Measurements from ENCODE around the gene MST1. TPM values are rescaled to one million over a fixed set of nuclear protein-coding genes. Genes with fewer than 3 reads are reported as not detected.

The MST1 gene
- total RNA-seq, 1 donor from 2014 or later, result 10.8 TPM

DNA sequence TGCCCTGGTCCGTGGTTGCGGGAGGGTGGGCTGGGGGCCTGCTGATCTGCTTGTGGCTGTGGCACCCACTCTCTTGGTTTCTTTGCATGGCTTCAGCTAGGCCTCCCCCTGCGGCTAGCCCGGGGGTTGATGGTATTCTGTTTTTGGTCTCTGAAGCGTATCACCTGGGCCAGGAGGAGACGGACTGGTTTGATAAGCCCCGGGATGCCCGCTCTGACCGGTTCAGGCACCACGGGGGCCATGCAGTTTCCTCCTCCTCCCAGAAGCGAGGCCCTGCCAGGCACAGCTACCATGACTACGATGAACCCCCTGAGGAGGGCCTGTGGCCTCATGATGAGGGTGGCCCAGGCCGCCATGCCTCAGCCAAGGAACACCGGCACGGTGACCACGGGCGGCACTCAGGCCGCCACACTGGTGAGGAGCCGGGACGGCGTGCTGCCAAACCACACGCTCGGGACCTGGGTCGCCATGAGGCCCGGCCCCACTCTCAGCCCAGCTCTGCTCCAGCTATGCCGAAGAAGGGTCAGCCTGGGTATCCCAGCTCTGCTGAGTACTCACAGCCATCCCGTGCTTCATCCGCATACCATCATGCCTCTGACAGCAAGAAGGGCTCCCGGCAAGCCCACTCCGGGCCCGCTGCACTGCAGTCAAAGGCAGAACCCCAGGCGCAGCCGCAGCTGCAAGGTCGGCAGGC is 26.4 kb downstream of the MST1 start:
- Histone ChIP-seq H3K9me3 (no peaks in the 10 kb centered on the region), H3K27ac (no peak overlapping the region), H3K36me3 (no peaks in the 10 kb centered on the region), H3K27me3 (no peaks in the 10 kb centered on the region), H3K4me3 (no peak overlapping the region), H3K4me1 (no peaks in the 10 kb centered on the region)
- TF ChIP-seq, protein P1, sequence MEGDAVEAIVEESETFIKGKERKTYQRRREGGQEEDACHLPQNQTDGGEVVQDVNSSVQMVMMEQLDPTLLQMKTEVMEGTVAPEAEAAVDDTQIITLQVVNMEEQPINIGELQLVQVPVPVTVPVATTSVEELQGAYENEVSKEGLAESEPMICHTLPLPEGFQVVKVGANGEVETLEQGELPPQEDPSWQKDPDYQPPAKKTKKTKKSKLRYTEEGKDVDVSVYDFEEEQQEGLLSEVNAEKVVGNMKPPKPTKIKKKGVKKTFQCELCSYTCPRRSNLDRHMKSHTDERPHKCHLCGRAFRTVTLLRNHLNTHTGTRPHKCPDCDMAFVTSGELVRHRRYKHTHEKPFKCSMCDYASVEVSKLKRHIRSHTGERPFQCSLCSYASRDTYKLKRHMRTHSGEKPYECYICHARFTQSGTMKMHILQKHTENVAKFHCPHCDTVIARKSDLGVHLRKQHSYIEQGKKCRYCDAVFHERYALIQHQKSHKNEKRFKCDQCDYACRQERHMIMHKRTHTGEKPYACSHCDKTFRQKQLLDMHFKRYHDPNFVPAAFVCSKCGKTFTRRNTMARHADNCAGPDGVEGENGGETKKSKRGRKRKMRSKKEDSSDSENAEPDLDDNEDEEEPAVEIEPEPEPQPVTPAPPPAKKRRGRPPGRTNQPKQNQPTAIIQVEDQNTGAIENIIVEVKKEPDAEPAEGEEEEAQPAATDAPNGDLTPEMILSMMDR (IDR thresholded peaks at IDR 0.05), result no peak
- no peak for TF ChIP-seq POLR2AphosphoS5 (IDR thresholded peaks at IDR 0.05; ENCODE audit: insufficient read depth in 1 of 2, low read depth in 1 of 2)
- no peak for TF ChIP-seq POLR2A (IDR thresholded peaks at IDR 0.05)
- intact Hi-C loops (cut with DNase I), result no loop called here
- no peak for DNase-seq (ENCODE audit: extremely low spot score in 2 of 2)

DNA sequence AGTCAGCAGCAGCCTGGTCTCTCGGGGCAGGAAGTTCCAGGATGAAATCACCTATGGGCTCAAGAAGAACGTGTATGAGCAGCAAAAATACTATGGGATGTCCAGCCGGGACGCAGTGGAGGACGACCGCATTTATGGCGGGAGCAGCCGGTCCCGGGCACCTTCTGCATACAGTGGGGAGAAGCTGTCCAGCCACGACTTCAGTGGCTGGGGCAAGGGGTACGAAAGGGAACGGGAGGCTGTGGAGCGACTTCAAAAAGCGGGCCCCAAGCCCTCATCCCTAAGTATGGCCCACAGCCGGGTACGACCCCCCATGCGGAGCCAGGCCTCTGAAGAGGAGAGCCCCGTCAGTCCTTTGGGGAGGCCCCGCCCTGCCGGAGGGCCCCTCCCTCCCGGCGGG is 27.3 kb downstream of the MST1 start:
- no peaks in the 10 kb centered on the region for H3K27me3 ChIP-seq

DNA sequence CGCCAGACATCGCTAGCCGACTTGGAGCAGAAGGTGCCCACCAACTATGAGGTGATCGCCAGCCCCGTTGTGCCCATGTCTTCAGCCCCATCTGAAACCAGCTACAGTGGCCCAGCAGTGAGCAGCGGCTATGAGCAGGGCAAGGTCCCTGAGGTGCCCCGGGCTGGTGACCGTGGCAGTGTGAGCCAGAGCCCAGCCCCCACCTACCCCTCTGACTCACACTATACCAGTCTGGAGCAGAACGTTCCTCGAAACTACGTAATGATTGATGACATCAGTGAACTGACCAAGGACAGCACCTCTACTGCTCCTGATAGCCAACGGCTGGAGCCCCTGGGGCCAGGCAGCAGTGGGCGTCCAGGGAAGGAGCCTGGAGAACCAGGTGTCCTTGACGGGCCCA is 28.0 kb downstream of the MST1 start:
- Histone ChIP-seq H3K36me3 (no peaks in the 10 kb centered on the region), H3K27ac (no peak overlapping the region), H3K9me3 (no peaks in the 10 kb centered on the region), H3K4me1 (no peaks in the 10 kb centered on the region), H3K27me3 (no peaks in the 10 kb centered on the region), H3K4me3 (no peak overlapping the region)
- TF ChIP-seq POLR2AphosphoS5 (IDR thresholded peaks at IDR 0.05; ENCODE audit: insufficient read depth in 1 of 2, low read depth in 1 of 2), result no peak
- no peak for TF ChIP-seq POLR2A (IDR thresholded peaks at IDR 0.05)
- TF ChIP-seq, protein P1 (IDR thresholded peaks at IDR 0.05), result no peak
- no peak for DNase-seq (ENCODE audit: extremely low spot score in 2 of 2)
- intact Hi-C loops (cut with DNase I), result no loop called here

More for the DNA sequence above, 27.3 kb downstream of the MST1 start:
- H3K36me3 ChIP-seq, result no peaks in the 10 kb centered on the region
- intact Hi-C loops (cut with DNase I), result no loop called here
- no peaks in the 10 kb centered on the region for H3K9me3 ChIP-seq
- no peak overlapping the region for H3K27ac ChIP-seq
- TF ChIP-seq, protein P1 (IDR thresholded peaks at IDR 0.05), result no peak
- no peak for TF ChIP-seq POLR2A (IDR thresholded peaks at IDR 0.05)
- no peak for TF ChIP-seq POLR2AphosphoS5 (IDR thresholded peaks at IDR 0.05; ENCODE audit: insufficient read depth in 1 of 2, low read depth in 1 of 2)
- DNase-seq (ENCODE audit: extremely low spot score in 2 of 2), result no peak
- H3K4me1 ChIP-seq, result no peaks in the 10 kb centered on the region
- no peak overlapping the region for H3K4me3 ChIP-seq

DNA sequence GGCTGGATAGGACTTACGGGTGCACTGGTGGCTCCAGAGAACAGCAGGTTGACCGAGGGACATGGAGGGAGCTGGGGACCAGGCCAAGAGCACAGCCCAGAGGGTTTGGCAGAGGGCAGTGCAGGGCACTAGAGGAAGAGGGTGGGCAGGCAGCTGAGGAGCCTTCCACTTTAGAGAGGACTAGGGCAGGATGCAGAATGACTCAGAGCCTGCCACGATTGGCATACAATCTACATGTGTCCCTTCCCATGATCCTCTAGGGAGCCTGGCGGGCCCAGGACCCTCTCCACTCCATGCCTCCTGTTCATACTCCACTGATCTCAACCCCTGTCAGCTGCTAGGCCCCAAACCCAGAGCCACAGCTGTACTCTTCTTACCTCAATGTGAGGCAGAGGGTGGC is 29.5 kb downstream of the MST1 start:
- intact Hi-C loops (cut with DNase I), result no loop called here
- Histone ChIP-seq H3K36me3 (no peaks in the 10 kb centered on the region), H3K4me3 (no peak overlapping the region), H3K4me1 (no peaks in the 10 kb centered on the region), H3K9me3 (no peaks in the 10 kb centered on the region), H3K27me3 (no peaks in the 10 kb centered on the region), H3K27ac (no peak overlapping the region)
- TF ChIP-seq POLR2A (IDR thresholded peaks at IDR 0.05), result no peak
- TF ChIP-seq POLR2AphosphoS5 (IDR thresholded peaks at IDR 0.05; ENCODE audit: insufficient read depth in 1 of 2, low read depth in 1 of 2), result no peak
- TF ChIP-seq, protein P1 (IDR thresholded peaks at IDR 0.05), result no peak
- no peak for DNase-seq (ENCODE audit: extremely low spot score in 2 of 2)

DNA sequence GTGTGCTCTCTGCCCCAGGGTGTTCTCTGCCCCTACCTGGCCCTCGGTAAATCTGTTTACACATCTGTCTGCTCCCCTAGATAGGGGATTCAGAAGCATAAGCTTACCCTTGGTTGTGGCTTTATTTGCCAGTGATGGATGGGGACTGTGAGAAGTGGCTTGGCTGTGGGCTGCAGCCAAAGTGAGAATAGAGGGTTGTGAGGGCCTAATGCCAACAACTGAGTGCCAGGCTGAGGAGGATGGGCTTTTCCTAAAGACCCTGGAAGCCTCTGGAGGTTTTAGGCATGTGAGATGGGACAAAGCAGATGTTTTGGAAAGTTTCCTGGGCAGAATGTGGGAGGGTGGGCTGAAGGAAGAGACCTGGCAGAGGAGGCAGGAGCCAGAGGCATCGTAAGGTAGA is 30.6 kb downstream of the MST1 start:
- Histone ChIP-seq H3K27ac (no peak overlapping the region), H3K36me3 (no peaks in the 10 kb centered on the region), H3K4me3 (no peak overlapping the region), H3K9me3 (no peaks in the 10 kb centered on the region), H3K27me3 (no peaks in the 10 kb centered on the region), H3K4me1 (no peaks in the 10 kb centered on the region)
- intact Hi-C loops (cut with DNase I), result no loop called here
- DNase-seq (ENCODE audit: extremely low spot score in 2 of 2), result no peak
- TF ChIP-seq POLR2A (IDR thresholded peaks at IDR 0.05) (no peak), POLR2AphosphoS5 (IDR thresholded peaks at IDR 0.05; ENCODE audit: insufficient read depth in 1 of 2, low read depth in 1 of 2) (no peak)
- TF ChIP-seq, protein P1 (IDR thresholded peaks at IDR 0.05), result no peak
